HG03280 (cell line): ENCODE measurements around the gene SH3TC1.

Source experiments
- ATAC-seq: cut with Tn5 transposase; IDR thresholded peaks from one replicate; pipeline ENCODE4 v1.9.1; 2021; ENCODE audit warnings: mild to moderate bottlenecking, moderate library complexity; ENCODE audit not compliant: unreplicated experiment

The SH3TC1 gene

GRCh38 chr4:8258552-8259212 is 59.6 kb downstream of the SH3TC1 start:
- ATAC-seq = no peak

- no peak for ATAC-seq
Measured at GRCh38 chr4:8259743-8260430, 60.8 kb downstream of the SH3TC1 start.

- ATAC-seq = no peak
Measured at GRCh38 chr4:8260656-8261111, 61.6 kb downstream of the SH3TC1 start.

- no peak for ATAC-seq
Measured at GRCh38 chr4:8261851-8262535, 62.9 kb downstream of the SH3TC1 start.

- ATAC-seq = no peak
Measured at GRCh38 chr4:8262637-8263322, 63.7 kb downstream of the SH3TC1 start.

GRCh38 chr4:8263397-8263796 is 64.3 kb downstream of the SH3TC1 start:
- ATAC-seq = no peak

- no peak for ATAC-seq
Measured at GRCh38 chr4:8264106-8264505, 65.0 kb downstream of the SH3TC1 start.

GRCh38 chr4:8265171-8265929 is 66.3 kb downstream of the SH3TC1 start:
- no peak for ATAC-seq

GRCh38 chr4:8266088-8266487 is 67.0 kb downstream of the SH3TC1 start:
- no peak for ATAC-seq

- no peak for ATAC-seq
Measured at GRCh38 chr4:8266508-8266907, 67.4 kb downstream of the SH3TC1 start.

- no peak for ATAC-seq
Measured at GRCh38 chr4:8267077-8267476, 68.0 kb downstream of the SH3TC1 start.

GRCh38 chr4:8268211-8268610 is 69.1 kb downstream of the SH3TC1 start:
- no peak for ATAC-seq

- ATAC-seq = no peak
Measured at GRCh38 chr4:8268901-8269534, 69.9 kb downstream of the SH3TC1 start.

- ATAC-seq = no peak
Measured at GRCh38 chr4:8269535-8270417, 70.7 kb downstream of the SH3TC1 start, which contains the start of gene HTRA3. Gene HTRA3, plus strand, starts transcription at chr4:8269754. Its CDS starts 215 bp downstream, at chr4:8269969.

- ATAC-seq = no peak
Measured at GRCh38 chr4:8270418-8270771, 71.3 kb downstream of the SH3TC1 start.

- ATAC-seq = no peak
Measured at GRCh38 chr4:8270912-8271815, 72.1 kb downstream of the SH3TC1 start.

- ATAC-seq = no peak
Measured at GRCh38 chr4:8271821-8272220, 72.7 kb downstream of the SH3TC1 start.
